G401.6 (cell line): ENCODE measurements around the gene TCEANC.
"Not testable (repeated sequence)": the region's sequence is repeated elsewhere in the genome, so short reads cannot be mapped to it uniquely, and the experiment has no call there.

Experiments used
- FAIRE-seq: peaks from 2 replicates; lab custom pipeline; 2012; peaks lifted over from hg19 to GRCh38; lab: Jason Lieb, UNC

Gene TCEANC

GRCh38 chrX:13652850-13653693 is at the start of gene TCEANC:
TSS of gene TCEANC (plus strand) at chrX:13653141. CDS start at chrX:13662509, 9,368 bp downstream.
- peak; percentile 99 for FAIRE-seq

- no peak for FAIRE-seq
These were observed 47.3 kb upstream of the TCEANC start for GRCh38 chrX:13605611-13606010.

- FAIRE-seq, result no peak
These were observed 45.5 kb upstream of the TCEANC start for GRCh38 chrX:13607331-13607995.

- FAIRE-seq, result no peak
These were observed 45.0 kb upstream of the TCEANC start for GRCh38 chrX:13607996-13608365.

GRCh38 chrX:13614154-13614553 is 38.8 kb upstream of the TCEANC start:
- no peak for FAIRE-seq

- FAIRE-seq, result no peak
These were observed 32.7 kb upstream of the TCEANC start for GRCh38 chrX:13620207-13620606.

GRCh38 chrX:13622401-13622964 is 30.5 kb upstream of the TCEANC start:
- FAIRE-seq, result no peak

- FAIRE-seq, result no peak
These were observed 25.6 kb upstream of the TCEANC start for GRCh38 chrX:13627306-13627705.

- FAIRE-seq, result not testable (repeated sequence)
These were observed 15.7 kb upstream of the TCEANC start for GRCh38 chrX:13637224-13637623.

GRCh38 chrX:13638021-13638420 is 14.9 kb upstream of the TCEANC start:
- no peak for FAIRE-seq

GRCh38 chrX:13638826-13639225 is 14.1 kb upstream of the TCEANC start:
- no peak for FAIRE-seq

GRCh38 chrX:13641684-13642083 is 11.3 kb upstream of the TCEANC start:
- FAIRE-seq, result not testable (repeated sequence)

- FAIRE-seq, result no peak
These were observed 7.3 kb upstream of the TCEANC start for GRCh38 chrX:13645464-13646153.

- peak; percentile 51 for FAIRE-seq
These were observed 6.8 kb upstream of the TCEANC start for GRCh38 chrX:13646154-13646549.

- FAIRE-seq, result no peak
These were observed 5.2 kb upstream of the TCEANC start for GRCh38 chrX:13647709-13648212.

GRCh38 chrX:13648336-13648735 is 4.6 kb upstream of the TCEANC start:
- not testable (repeated sequence) for FAIRE-seq

- no peak for FAIRE-seq
These were observed 3.1 kb upstream of the TCEANC start for GRCh38 chrX:13649838-13650237.

GRCh38 chrX:13650318-13650717 is 2.6 kb upstream of the TCEANC start:
- no peak for FAIRE-seq

GRCh38 chrX:13651150-13651549 is 1.8 kb upstream of the TCEANC start:
- FAIRE-seq, result no peak

- FAIRE-seq, result no peak
These were observed 601 bp upstream of the TCEANC start for GRCh38 chrX:13652287-13652793.

GRCh38 chrX:13654116-13654515 is 1.2 kb downstream of the TCEANC start:
- FAIRE-seq, result no peak

- FAIRE-seq, result no peak
These were observed 2.7 kb downstream of the TCEANC start for GRCh38 chrX:13655674-13656073.
